GM19238 (cell line): ENCODE data around the gene USP17L28.
"Not testable (repeated sequence)": the region's sequence is repeated elsewhere in the genome, so short reads cannot be mapped to it uniquely, and the experiment has no call there.

Experiments
- DNase-seq: peaks from one replicate; pipeline ENCODE4 v3.0.0; 2011; ENCODE audit warnings: low spot score; ENCODE audit not compliant: insufficient read length

The USP17L28 gene

GRCh38 chr4:9348593-9348992, at the start of gene USP17L28:
Gene USP17L28 (plus strand): TSS chr4:9348893. CDS start chr4:9348893, 0 bp downstream.
- not testable (repeated sequence) for DNase-seq

DNA sequence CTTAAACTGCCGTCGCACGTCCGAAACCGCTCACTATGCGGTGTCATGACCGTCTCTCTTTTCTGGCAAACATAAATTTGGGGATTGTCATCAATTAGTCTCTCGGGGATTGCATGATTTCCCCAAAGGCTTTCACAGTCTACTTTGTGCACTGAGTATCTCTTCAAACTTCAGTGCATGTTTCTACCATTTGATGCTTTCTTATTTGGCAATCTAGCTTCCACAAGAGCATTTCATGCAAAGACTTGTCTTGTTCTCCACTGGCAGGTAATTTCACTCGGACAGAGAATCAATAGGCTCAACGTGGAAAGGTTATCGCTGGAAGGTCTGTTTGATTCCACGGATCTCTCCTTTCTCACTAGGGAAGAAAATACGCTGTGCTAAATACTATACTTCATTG, 24.5 kb upstream of the USP17L28 start:
- DNase-seq: not testable (repeated sequence)

DNA sequence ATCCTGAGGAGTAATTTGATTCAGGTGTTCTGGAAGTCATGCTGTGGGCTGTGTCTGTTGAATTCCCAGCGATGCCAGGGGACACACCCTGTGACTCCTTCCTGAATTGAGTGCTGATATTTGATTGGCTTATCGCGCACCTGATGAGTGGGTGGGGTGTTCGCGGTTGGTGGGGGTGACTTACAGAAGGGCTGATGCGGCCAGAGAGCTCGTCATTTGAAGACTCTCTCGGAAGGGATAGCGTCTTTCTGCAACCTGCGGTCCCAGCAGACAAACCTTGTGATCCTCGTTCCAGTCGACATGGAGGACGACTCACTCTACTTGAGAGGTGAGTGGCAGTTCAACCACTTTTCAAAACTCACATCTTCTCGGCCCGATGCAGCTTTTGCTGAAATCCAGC, 23.8 kb upstream of the USP17L28 start, which contains the start of gene USP17L24:
Gene USP17L24, plus strand, starts transcription at position 301 of the 400 bp plus-strand sequence. Its CDS starts 0 bp downstream, at position 301.
- DNase-seq: not testable (repeated sequence)

DNA sequence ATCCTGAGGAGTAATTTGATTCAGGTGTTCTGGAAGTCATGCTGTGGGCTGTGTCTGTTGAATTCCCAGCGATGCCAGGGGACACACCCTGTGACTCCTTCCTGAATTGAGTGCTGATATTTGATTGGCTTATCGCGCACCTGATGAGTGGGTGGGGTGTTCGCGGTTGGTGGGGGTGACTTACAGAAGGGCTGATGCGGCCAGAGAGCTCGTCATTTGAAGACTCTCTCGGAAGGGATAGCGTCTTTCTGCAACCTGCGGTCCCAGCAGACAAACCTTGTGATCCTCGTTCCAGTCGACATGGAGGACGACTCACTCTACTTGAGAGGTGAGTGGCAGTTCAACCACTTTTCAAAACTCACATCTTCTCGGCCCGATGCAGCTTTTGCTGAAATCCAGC, 19.1 kb upstream of the USP17L28 start, which contains the start of gene USP17L25:
Gene USP17L25, plus strand, starts transcription at position 301 of the 400 bp plus-strand sequence. Its CDS starts 0 bp downstream, at position 301.
- not testable (repeated sequence) for DNase-seq

- not testable (repeated sequence) for DNase-seq
Measured at GRCh38 chr4:9334358-9334757, 14.3 kb upstream of the USP17L28 start, which contains the start of gene USP17L26. Gene USP17L26 (plus strand): TSS chr4:9334658. CDS start chr4:9334658, 0 bp downstream.

DNA sequence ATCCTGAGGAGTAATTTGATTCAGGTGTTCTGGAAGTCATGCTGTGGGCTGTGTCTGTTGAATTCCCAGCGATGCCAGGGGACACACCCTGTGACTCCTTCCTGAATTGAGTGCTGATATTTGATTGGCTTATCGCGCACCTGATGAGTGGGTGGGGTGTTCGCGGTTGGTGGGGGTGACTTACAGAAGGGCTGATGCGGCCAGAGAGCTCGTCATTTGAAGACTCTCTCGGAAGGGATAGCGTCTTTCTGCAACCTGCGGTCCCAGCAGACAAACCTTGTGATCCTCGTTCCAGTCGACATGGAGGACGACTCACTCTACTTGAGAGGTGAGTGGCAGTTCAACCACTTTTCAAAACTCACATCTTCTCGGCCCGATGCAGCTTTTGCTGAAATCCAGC, 9.6 kb upstream of the USP17L28 start, which contains the start of gene USP17L5:
Gene USP17L5, plus strand, starts transcription at position 301 of the 400 bp plus-strand sequence. Its CDS starts 0 bp downstream, at position 301.
- not testable (repeated sequence) for DNase-seq

- not testable (repeated sequence) for DNase-seq
Measured at GRCh38 chr4:9343848-9344247, 4.8 kb upstream of the USP17L28 start, which contains the start of gene USP17L27. Gene USP17L27 (plus strand): TSS chr4:9344148. CDS start chr4:9344148, 0 bp downstream.

DNA sequence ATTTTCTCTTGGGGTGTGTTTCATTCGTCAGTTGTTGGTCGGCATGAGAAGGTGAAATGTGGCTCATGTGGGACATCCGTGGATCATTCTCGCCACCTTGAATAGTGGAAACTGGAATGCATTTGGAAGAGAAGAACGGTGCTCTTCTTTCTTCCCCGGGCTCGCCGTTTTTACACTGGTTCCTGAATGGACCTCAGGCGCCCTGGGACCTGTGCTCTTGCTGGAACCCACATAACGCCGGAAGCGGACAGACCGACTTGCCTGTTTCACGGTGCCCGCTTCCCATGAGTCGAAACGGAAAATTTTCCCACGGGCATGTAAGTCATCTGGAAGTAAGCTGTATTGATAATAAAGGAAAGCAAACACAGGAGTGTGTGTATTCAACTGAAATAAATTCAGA, 2.2 kb downstream of the USP17L28 start:
- not testable (repeated sequence) for DNase-seq

DNA sequence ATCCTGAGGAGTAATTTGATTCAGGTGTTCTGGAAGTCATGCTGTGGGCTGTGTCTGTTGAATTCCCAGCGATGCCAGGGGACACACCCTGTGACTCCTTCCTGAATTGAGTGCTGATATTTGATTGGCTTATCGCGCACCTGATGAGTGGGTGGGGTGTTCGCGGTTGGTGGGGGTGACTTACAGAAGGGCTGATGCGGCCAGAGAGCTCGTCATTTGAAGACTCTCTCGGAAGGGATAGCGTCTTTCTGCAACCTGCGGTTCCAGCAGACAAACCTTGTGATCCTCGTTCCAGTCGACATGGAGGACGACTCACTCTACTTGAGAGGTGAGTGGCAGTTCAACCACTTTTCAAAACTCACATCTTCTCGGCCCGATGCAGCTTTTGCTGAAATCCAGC, 4.6 kb downstream of the USP17L28 start, which contains the start of gene USP17L29:
Gene USP17L29, plus strand, starts transcription at position 301 of the 400 bp plus-strand sequence. Its CDS starts 0 bp downstream, at position 301.
- DNase-seq: not testable (repeated sequence)

- not testable (repeated sequence) for DNase-seq
Measured at GRCh38 chr4:9362829-9363228, 14.1 kb downstream of the USP17L28 start, which contains the start of gene USP17L30. Gene USP17L30 (plus strand): TSS chr4:9363129. CDS start chr4:9363129, 0 bp downstream.

GRCh38 chr4:9379881-9380280, 31.2 kb downstream of the USP17L28 start:
- not testable (repeated sequence) for DNase-seq

GRCh38 chr4:9381012-9381534, 32.4 kb downstream of the USP17L28 start:
- DNase-seq: not testable (repeated sequence)

DNA sequence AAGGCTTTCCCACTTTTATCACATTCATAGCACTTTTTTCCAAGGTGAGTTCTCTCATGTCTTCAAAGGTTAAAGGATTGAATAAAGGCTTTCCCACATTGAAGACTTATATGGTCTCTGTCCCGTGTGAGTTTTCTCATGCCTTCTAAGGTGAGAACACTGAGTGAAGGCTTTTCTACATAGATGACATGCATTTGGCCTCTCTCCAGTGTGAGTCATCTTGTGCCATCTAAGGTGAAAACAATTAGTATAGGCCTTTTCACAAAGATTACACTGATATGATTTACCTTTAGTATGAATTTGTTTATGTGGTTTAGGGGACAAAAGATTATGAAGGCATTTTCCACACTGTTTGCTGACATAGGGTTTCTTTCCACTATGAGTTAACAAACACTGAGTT, 35.4 kb downstream of the USP17L28 start:
- DNase-seq: no peak

DNA sequence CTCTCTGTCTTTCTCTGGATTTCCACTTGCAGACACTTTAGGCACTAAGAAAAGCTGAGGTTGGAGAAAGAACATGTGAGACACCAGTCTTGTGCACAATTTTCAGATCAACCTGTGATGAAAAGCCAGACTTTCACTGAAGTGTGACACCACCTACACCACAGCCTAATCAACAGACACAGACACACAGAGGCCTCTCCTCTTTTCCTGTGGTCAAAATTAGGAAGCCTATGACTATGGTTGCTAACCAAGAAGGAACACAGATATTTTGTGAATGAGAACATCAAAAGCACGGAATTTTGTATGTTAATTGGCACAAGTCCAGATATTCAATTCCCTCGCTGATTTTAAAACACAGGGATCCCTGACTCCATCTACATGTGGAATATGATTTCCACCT, 40.3 kb downstream of the USP17L28 start:
- DNase-seq: not testable (repeated sequence)
